ENCODE measurements around the gene FNDC11. TPM values are rescaled to one million over a fixed set of nuclear protein-coding genes. Genes with fewer than 3 reads are reported as not detected.

FNDC11 gene
- total RNA-seq, 1 experiment from 2014 or later, result 0.11 TPM

DNA sequence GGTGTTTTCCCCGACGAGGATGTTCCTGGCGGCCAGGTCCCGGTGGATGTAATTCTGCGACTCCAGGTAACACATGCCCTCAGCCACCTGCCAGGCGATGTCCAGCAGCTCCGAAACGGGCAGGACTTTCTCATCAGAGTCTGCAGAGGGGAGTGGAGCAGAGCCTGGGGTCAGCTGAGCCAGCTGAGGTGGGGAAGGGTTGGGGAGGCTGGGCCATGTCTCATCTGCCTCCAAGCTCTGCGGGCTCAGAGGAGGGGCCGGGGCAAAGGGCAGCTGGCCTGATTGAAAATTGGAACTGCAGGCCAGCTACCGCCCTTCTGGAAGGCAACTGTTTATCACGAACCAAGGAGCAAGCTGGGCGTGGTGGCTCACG, 23.2 kb upstream of the FNDC11 start:
- no peaks in the 10 kb centered on the region for H3K4me1 ChIP-seq (replicated peaks)
- peaks cover 25% of the 10 kb centered on the region for H3K27me3 ChIP-seq (replicated peaks)
- no peaks in the 10 kb centered on the region for H3K36me3 ChIP-seq
- no peak overlapping the region for H3K4me3 ChIP-seq
- no peak for DNase-seq (ENCODE audit: low read depth in 1 of 2, low spot score in 2 of 2)
- H3K27ac ChIP-seq, result no peak overlapping the region
- H3K9me3 ChIP-seq (replicated peaks), result no peaks in the 10 kb centered on the region

DNA sequence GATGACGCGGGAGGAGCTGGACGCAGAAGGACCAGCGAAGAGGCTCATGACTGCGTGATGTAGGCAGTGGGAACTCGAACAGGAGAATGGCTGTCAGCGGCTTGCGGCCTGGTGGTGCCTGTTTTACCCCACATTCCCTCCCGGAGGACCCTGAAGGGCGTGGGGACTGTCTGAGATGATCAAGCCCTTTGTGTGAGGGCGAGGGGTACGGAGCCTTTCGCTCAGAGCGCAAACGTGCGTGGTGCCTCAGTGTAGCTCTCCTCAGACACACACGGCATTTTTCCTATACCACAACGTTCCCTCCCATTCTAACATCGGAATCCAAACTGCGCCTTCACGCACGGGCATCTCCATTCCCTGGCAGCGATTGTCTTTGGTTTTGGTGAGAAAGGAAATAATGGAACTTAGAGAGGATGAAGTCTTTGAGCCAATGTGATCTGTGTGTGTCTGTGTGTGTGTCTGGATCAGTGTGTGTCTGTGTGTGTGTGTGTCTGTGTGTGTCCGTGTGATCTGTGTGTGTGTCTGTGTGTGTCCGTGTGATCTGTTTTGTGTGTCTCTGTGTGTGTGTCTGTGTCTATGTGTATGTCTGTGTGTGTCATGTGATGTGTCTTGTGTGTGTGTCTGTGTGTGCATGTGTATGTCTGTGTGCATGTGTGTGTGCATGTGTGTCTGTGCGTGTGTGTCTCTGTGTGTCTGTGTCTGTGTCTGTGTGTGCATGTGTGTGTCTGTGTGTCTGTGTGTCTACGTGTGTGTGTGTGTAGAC, 22.1 kb upstream of the FNDC11 start:
- no peaks in the 10 kb centered on the region for H3K9me3 ChIP-seq (replicated peaks)
- H3K4me3 ChIP-seq, result no peak overlapping the region
- DNase-seq (ENCODE audit: low read depth in 1 of 2, low spot score in 2 of 2), result no peak
- H3K27ac ChIP-seq, result no peak overlapping the region
- H3K4me1 ChIP-seq (replicated peaks), result no peaks in the 10 kb centered on the region
- peaks cover 25% of the 10 kb centered on the region for H3K27me3 ChIP-seq (replicated peaks)
- no peaks in the 10 kb centered on the region for H3K36me3 ChIP-seq

DNA sequence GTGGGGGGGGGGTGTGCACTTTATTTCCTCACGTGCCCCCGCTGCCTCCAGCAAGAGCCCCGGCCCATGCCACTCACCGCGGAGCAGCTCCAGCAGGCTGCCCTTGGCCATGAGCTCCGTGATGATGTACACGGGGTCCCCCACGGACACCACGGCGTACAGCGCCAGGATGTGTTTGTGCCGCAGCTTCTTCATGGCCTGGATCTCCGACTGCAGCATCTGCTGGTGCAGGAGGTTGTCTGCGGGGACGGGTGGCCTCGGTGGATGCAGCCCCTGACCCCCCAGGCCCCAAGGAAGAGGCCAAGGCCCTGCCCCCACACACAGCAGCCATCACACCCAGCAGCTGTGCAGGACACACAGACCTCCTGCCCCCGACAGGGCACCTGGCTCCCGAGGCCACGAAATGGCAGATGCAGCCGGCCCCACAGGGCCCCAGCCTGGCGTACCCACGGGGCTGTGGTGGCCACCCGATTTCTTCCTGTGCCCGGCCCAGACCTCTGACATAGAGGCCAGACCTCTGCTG, 21.4 kb upstream of the FNDC11 start:
- DNase-seq (ENCODE audit: low read depth in 1 of 2, low spot score in 2 of 2), result no peak

DNA sequence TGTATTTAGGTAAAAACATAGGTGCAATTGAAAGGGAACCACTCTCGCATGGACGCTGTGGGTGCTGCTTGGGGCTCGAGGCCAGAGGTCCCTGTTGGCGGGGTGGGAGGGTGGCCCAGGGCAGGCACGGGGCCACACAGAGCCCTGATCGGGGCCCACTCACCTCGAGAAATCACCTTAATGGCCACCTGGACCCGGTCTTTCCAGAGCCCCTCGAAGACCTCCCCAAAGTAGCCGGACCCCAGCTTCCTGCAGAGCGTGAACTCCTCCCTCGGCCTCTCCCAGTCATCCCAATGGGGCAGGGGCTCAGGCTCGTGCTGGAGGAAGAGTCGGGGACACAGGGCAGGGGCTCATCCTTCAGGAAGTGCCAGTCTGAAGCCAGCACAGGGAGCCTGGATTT, 20.6 kb upstream of the FNDC11 start:
- Histone ChIP-seq H3K4me3 (no peak overlapping the region), H3K27ac (no peak overlapping the region), H3K27me3 (replicated peaks) (peaks cover 25% of the 10 kb centered on the region), H3K4me1 (replicated peaks) (peaks cover 7% of the 10 kb centered on the region), H3K9me3 (replicated peaks) (no peaks in the 10 kb centered on the region), H3K36me3 (no peaks in the 10 kb centered on the region)
- DNase-seq (ENCODE audit: low read depth in 1 of 2, low spot score in 2 of 2), result no peak

More for the DNA sequence above, 21.4 kb upstream of the FNDC11 start:
- Histone ChIP-seq H3K4me3 (no peak overlapping the region), H3K27ac (no peak overlapping the region), H3K36me3 (no peaks in the 10 kb centered on the region), H3K4me1 (replicated peaks) (peaks cover 2% of the 10 kb centered on the region), H3K27me3 (replicated peaks) (peaks cover 25% of the 10 kb centered on the region), H3K9me3 (replicated peaks) (no peaks in the 10 kb centered on the region)

DNA sequence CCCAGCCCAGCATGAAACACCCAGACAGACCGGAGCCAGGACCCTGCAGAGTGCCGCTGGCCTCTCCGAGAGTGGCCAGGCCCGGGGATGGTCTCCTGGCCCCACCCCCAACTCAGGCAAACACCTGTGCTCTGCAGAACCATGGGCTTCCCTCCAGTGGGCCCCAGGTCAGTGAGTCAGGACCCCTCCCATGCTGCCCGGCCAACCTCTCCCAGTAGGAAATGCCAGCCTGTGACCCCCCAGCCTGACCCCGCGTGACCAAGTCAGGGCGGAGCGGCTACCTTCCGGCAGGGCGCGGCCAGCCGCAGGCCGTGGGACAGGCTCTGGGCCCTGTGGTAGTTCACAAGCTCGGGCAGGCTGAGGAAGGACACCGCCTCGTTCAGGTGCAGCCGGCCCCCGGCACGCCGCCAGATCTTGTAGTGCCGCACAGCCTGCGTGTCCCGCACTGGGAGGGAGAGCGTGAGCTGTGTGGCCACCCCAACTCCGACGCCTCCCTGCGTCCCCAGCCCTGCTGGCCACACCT, 20.0 kb upstream of the FNDC11 start:
- DNase-seq (ENCODE audit: low read depth in 1 of 2, low spot score in 2 of 2), result no peak

DNA sequence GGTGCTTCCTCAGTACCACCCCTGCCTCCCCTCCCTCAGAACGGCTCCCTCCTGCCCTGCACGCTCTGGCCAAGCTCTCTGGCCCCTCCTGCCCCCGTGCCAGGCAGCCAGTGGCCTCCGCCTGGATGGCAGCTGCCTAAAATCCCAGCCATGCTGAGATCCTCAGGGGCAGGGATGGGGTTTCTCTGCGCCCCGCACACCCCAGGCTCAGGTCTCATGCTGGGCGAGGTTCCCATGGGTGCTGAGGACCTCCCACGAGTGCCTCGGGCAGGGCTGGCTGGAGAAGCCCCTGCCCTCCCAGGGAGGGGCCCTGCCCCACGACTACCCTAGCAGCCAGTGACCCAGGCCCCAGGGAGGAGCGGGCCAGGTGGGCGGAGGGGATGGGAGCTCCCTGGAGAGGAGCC, 19.5 kb upstream of the FNDC11 start:
- no peak overlapping the region for H3K4me3 ChIP-seq
- H3K36me3 ChIP-seq, result no peaks in the 10 kb centered on the region
- H3K27me3 ChIP-seq (replicated peaks), result peaks cover 25% of the 10 kb centered on the region
- H3K27ac ChIP-seq, result no peak overlapping the region
- H3K9me3 ChIP-seq (replicated peaks), result no peaks in the 10 kb centered on the region
- peaks cover 7% of the 10 kb centered on the region for H3K4me1 ChIP-seq (replicated peaks)
- no peak for DNase-seq (ENCODE audit: low read depth in 1 of 2, low spot score in 2 of 2)

More for the DNA sequence above, 20.0 kb upstream of the FNDC11 start:
- no peaks in the 10 kb centered on the region for H3K36me3 ChIP-seq
- H3K27me3 ChIP-seq (replicated peaks), result peaks cover 25% of the 10 kb centered on the region
- no peak overlapping the region for H3K4me3 ChIP-seq
- H3K9me3 ChIP-seq (replicated peaks), result no peaks in the 10 kb centered on the region
- H3K4me1 ChIP-seq (replicated peaks), result peaks cover 7% of the 10 kb centered on the region
- H3K27ac ChIP-seq, result no peak overlapping the region

DNA sequence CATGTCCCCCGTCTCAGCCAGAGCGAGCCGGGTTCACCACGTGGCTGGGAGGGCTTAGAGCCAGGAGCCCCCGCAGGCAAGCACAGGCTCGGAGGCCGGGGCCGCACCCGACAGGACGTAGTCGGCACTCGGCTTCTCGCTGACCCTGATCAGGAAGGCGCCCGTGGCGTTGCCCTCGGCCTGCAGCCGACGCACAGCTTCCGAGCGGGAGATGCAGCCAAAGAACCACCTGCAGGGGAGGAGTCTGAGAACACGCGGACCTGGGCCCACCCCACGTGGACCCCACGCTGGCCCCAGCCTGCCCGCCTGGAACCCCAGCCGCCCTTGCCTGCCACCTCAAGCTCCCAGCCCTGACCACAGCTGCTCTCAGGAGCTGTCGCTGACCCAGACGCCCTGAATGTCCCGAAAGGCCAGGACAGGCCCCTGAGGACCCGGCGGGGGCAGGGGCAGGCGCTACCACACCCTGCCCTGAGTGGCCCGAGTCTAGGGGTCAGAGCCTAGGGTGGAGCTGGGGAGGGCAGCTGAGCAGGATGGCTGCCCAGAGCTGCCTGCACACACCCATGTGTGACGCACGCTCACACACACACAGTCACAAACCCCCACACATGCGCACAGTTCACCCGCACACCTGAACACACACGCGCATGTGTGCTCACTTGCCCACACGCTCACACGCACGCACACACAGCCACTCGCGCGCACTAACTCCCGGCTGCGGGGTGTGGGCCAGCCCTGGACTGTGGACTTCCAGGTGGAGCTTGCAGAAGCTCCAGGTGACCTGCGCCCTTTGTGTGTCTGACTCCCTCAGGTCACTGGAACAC, 18.9 kb upstream of the FNDC11 start:
- no peaks in the 10 kb centered on the region for H3K9me3 ChIP-seq (replicated peaks)
- H3K27me3 ChIP-seq (replicated peaks), result peaks cover 25% of the 10 kb centered on the region
- no peak overlapping the region for H3K4me3 ChIP-seq
- DNase-seq (ENCODE audit: low read depth in 1 of 2, low spot score in 2 of 2), result no peak
- no peaks in the 10 kb centered on the region for H3K36me3 ChIP-seq
- H3K27ac ChIP-seq, result no peak overlapping the region
- H3K4me1 ChIP-seq (replicated peaks), result peaks cover 7% of the 10 kb centered on the region

DNA sequence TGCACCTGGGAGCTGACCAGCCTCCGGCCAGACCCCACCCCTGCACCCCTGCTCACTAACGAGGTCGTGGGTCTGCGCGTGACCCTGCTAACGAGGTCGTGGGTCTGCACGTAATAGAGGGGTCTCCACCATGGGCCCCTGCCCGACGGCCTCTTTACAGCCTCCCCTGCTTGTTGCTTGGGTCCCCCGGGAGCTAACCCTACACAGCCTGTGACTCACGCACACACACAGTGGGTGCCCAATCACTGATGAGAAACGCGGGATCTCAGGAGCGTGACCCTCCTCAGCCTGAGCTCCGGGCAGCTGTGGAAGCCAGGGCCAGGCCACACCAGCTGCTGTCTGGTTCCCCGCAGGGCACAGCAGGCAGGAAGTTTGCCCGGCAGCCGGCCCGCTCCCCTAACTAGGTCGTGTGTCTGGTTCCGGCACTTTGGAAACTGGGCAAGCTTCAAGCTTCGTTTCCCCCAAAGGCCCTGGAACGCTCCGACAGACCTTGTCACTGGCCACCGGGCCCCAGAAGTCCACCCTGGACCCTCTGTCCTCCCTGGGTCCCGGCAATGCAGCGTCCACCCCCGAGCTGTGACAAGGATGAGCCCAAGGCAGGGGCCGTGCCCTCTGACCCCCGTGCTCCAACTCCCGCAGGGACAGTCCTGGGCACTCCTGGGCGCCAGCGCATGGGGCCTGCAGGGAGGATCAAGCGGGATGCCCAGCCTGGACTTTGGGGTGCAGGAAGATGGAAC, 17.6 kb upstream of the FNDC11 start:
- no peaks in the 10 kb centered on the region for H3K36me3 ChIP-seq
- H3K27ac ChIP-seq, result no peak overlapping the region
- peaks cover 25% of the 10 kb centered on the region for H3K27me3 ChIP-seq (replicated peaks)
- H3K4me1 ChIP-seq (replicated peaks), result peaks cover 14% of the 10 kb centered on the region
- no peak for DNase-seq (ENCODE audit: low read depth in 1 of 2, low spot score in 2 of 2)
- no peaks in the 10 kb centered on the region for H3K9me3 ChIP-seq (replicated peaks)
- no peak overlapping the region for H3K4me3 ChIP-seq

DNA sequence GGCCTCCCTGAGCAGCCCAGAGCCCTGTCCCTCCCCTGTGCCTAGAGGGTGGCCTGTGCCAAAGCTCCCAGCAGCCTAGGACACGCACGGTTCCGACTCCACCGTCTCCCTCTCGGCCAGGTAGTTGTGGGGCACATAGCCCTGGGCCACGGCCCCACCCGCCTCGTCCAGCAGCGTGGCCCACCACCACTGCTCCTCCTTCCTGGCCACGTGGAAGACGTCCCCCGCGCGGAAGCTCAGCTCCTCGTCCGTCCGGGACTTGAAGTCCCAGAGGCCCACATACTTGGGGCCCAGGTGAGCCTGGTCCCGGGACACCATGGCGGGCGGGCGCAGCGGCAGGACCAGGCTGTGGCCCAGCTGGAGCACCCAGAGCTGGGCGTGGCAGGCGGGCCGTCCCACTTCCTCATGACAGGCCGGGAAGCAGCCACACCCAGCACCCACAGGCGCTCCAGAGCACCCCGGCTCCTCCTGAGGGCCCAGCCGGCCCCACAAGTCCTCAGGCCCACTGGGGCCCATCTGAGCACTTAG, 16.9 kb upstream of the FNDC11 start, which contains the start of gene PTK6:
Gene PTK6, minus strand, starts transcription at position 380 of the 528 bp plus-strand sequence. Its CDS starts 62 bp downstream, at position 318.
- Histone ChIP-seq H3K4me3 (peak within 1 kb of the TSS; percentile 15), H3K4me1 (replicated peaks) (peaks cover 14% of the 10 kb centered on the region), H3K9me3 (replicated peaks) (no peaks in the 10 kb centered on the region), H3K27ac (no peak within 1 kb of the TSS), H3K36me3 (no peaks in the 10 kb centered on the region), H3K27me3 (replicated peaks) (peaks cover 25% of the 10 kb centered on the region)
- no peak for DNase-seq (ENCODE audit: low read depth in 1 of 2, low spot score in 2 of 2)

DNA sequence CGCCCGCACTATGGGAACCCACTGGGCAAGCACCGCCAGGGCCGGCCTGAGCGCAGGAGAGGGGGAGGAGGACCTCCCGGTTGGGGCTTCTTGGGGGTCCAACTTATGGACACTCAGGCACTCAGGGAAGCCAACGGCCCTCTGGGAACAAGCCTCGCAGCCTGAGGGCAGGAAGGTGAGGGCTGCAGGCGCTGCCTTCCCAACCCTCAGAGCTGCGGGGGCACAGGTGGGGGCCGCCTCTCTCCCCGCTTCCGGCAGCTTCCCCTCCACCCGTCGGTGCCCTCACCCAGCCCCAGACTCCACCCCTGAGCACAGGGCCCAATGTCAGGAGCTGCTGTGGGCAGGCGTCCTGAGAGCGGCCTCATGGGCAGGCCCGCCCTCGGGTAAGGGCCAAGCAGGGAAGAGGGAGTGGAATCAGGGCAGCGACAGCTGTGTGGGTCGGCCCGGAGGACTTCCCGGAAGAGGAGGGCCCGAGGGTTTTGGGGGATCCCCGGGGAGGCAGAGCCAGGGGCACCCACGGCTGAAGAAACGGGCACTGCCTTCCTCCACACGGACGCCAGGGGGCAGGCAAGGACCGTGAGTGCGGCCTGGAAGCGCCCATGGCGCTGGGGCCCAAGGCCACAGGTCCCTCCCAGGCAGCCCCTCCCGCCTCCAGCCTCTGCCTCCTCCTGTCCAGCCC, 16.3 kb upstream of the FNDC11 start:
- Histone ChIP-seq H3K4me1 (replicated peaks) (peaks cover 14% of the 10 kb centered on the region), H3K36me3 (no peaks in the 10 kb centered on the region), H3K9me3 (replicated peaks) (no peaks in the 10 kb centered on the region), H3K27ac (no peak overlapping the region), H3K4me3 (peak overlapping the region; percentile 15), H3K27me3 (replicated peaks) (peaks cover 24% of the 10 kb centered on the region)
- peak; percentile 85 to 86 for DNase-seq (ENCODE audit: low read depth in 1 of 2, low spot score in 2 of 2)

DNA sequence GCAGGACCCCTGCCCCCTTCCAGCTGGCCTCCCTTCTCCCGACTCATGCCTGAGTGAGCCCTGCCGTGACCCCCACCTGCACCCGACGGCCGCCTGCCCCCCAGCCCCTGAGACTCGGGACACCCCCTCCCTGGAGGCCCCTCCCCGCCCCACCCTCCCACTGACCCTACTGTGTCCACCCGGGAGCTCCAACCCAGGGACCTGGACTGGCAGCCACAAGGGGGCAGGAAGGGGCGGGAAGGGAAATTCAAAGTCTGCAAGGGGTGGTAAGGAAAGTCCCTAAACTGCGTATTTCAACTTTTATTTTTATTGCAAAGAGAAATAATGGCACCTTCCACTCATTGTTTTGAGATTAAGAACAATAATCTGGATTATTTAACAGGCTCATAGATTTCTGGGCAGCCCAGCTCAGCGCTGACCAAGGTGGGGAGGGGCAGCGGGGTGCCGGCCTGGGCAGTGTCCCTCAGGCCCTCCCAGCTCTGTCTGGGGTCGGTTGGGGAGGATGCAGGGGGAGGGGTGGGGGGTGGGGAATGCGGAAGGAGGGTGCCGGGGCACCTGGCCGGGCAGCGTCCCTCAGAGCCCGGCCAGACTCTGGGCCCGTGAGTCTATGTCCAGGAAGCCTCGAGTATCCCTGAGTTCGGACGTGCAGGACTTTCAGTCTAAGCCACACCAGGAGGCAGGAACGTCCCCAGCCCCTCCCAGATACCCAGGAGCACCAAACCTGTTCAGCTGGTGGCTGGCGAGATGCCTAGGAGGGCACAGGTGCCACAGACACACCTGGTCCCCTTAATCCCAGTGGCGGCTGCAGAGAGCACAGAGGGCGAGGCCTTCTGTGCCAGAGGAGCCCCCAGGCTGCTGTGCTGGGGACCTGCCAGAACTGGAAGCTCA, 15.5 kb upstream of the FNDC11 start:
- H3K4me1 ChIP-seq (replicated peaks), result peaks cover 14% of the 10 kb centered on the region
- DNase-seq (ENCODE audit: low read depth in 1 of 2, low spot score in 2 of 2), result peak in 1 of 2 experiments; percentile 72
- H3K36me3 ChIP-seq, result no peaks in the 10 kb centered on the region
- peak overlapping the region; percentile 15 for H3K4me3 ChIP-seq
- H3K9me3 ChIP-seq (replicated peaks), result no peaks in the 10 kb centered on the region
- no peak overlapping the region for H3K27ac ChIP-seq
- peaks cover 20% of the 10 kb centered on the region for H3K27me3 ChIP-seq (replicated peaks)

DNA sequence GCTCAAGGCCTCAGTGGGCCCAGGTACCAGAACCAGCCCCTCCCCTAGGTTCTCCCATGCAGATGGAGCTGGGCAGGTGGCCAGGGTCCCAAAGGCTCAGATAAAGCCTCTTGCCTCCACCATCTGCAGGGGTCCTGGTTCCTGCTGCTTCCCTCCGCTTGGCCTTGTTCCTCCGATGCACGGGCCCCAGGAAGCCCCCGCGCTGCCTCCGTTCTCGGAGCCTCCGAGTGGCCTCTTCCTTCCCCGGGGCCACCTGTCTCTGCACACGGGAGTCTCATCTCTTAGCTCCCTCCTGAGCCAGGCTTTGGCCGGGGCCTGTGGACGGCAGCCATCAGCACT, 14.9 kb upstream of the FNDC11 start:
- Histone ChIP-seq H3K36me3 (no peaks in the 10 kb centered on the region), H3K4me3 (no peak overlapping the region), H3K9me3 (replicated peaks) (no peaks in the 10 kb centered on the region), H3K27ac (no peak overlapping the region), H3K4me1 (replicated peaks) (peaks cover 14% of the 10 kb centered on the region), H3K27me3 (replicated peaks) (peaks cover 18% of the 10 kb centered on the region)
- no peak for DNase-seq (ENCODE audit: low read depth in 1 of 2, low spot score in 2 of 2)
